ENCODE measurements around the gene CLDN5. TPM values are rescaled to one million over a fixed set of nuclear protein-coding genes. Genes with fewer than 3 reads are reported as not detected.

CLDN5 gene
- polyA plus RNA-seq, 1 donor from 2014 or later: 0.66 TPM

- H3K27me3 ChIP-seq (ENCODE audit: insufficient read depth, low read depth, low read length): no peaks in the 10 kb centered on the region
- no peak overlapping the region for H3K4me2 ChIP-seq (ENCODE audit: low read length)
- no peaks in the 10 kb centered on the region for H3K79me2 ChIP-seq (replicated peaks; ENCODE audit: insufficient read depth, low read length)
- H3K9me3 ChIP-seq (ENCODE audit: low read length): no peaks in the 10 kb centered on the region
- no peaks in the 10 kb centered on the region for H4K20me1 ChIP-seq (ENCODE audit: insufficient read depth)
- no peak overlapping the region for H3K27ac ChIP-seq (ENCODE audit: low read length)
- no peak for TF ChIP-seq EP300 (conservative IDR thresholded peaks at IDR 0.05; ENCODE audit: poor library complexity, severe bottlenecking)
- no peak for TF ChIP-seq POLR2AphosphoS5 (IDR thresholded peaks at IDR 0.05)
- no peak for TF ChIP-seq TAF1 (IDR thresholded peaks at IDR 0.05; ENCODE audit: low read depth)
- TF ChIP-seq, protein P1, sequence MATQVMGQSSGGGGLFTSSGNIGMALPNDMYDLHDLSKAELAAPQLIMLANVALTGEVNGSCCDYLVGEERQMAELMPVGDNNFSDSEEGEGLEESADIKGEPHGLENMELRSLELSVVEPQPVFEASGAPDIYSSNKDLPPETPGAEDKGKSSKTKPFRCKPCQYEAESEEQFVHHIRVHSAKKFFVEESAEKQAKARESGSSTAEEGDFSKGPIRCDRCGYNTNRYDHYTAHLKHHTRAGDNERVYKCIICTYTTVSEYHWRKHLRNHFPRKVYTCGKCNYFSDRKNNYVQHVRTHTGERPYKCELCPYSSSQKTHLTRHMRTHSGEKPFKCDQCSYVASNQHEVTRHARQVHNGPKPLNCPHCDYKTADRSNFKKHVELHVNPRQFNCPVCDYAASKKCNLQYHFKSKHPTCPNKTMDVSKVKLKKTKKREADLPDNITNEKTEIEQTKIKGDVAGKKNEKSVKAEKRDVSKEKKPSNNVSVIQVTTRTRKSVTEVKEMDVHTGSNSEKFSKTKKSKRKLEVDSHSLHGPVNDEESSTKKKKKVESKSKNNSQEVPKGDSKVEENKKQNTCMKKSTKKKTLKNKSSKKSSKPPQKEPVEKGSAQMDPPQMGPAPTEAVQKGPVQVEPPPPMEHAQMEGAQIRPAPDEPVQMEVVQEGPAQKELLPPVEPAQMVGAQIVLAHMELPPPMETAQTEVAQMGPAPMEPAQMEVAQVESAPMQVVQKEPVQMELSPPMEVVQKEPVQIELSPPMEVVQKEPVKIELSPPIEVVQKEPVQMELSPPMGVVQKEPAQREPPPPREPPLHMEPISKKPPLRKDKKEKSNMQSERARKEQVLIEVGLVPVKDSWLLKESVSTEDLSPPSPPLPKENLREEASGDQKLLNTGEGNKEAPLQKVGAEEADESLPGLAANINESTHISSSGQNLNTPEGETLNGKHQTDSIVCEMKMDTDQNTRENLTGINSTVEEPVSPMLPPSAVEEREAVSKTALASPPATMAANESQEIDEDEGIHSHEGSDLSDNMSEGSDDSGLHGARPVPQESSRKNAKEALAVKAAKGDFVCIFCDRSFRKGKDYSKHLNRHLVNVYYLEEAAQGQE (IDR thresholded peaks at IDR 0.05; ENCODE audit: borderline replicate concordance): no peak
- no peak for TF ChIP-seq EZH2 (IDR thresholded peaks at IDR 0.05; ENCODE audit: borderline replicate concordance, insufficient read depth, low read length, poor library complexity, severe bottlenecking)
- TF ChIP-seq CTCF (IDR thresholded peaks at IDR 0.05; ENCODE audit: poor library complexity, severe bottlenecking): no peak
- H3F3A ChIP-seq (ENCODE audit: insufficient read depth, low read length, poor library complexity, severe bottlenecking): no peaks in the 10 kb centered on the region
- no peak overlapping the region for H3K4me3 ChIP-seq (ENCODE audit: low read length)
- H3K9ac ChIP-seq (ENCODE audit: low read length): no peak overlapping the region
- no peaks in the 10 kb centered on the region for H3K9me2 ChIP-seq (ENCODE audit: insufficient read depth, low read length)
- H2AFZ ChIP-seq (ENCODE audit: low read depth, low read length): no peak overlapping the region
- H3K36me3 ChIP-seq (ENCODE audit: insufficient read depth, low read length): no peaks in the 10 kb centered on the region
Measured at GRCh38 chr22:19505735-19506126, 18.5 kb downstream of the CLDN5 start.

GRCh38 chr22:19504900-19505734 is 19.1 kb downstream of the CLDN5 start:
- H3K27me3 ChIP-seq (ENCODE audit: insufficient read depth, low read depth, low read length): no peaks in the 10 kb centered on the region
- no peaks in the 10 kb centered on the region for H4K20me1 ChIP-seq (ENCODE audit: insufficient read depth)
- H3K4me3 ChIP-seq (ENCODE audit: low read length): no peak overlapping the region
- H3K4me2 ChIP-seq (ENCODE audit: low read length): no peak overlapping the region
- no peak overlapping the region for H3K27ac ChIP-seq (ENCODE audit: low read length)
- no peaks in the 10 kb centered on the region for H3K9me2 ChIP-seq (ENCODE audit: insufficient read depth, low read length)
- H3K9me3 ChIP-seq (ENCODE audit: low read length): no peaks in the 10 kb centered on the region
- TF ChIP-seq POLR2AphosphoS5 (IDR thresholded peaks at IDR 0.05) (no peak), TAF1 (IDR thresholded peaks at IDR 0.05; ENCODE audit: low read depth) (no peak), EZH2 (IDR thresholded peaks at IDR 0.05; ENCODE audit: borderline replicate concordance, insufficient read depth, low read length, poor library complexity, severe bottlenecking) (no peak), RAD21 (conservative IDR thresholded peaks at IDR 0.05) (no peak), EP300 (conservative IDR thresholded peaks at IDR 0.05; ENCODE audit: poor library complexity, severe bottlenecking) (no peak), SMC3 (conservative IDR thresholded peaks at IDR 0.05; ENCODE audit: poor library complexity) (no peak), CTCF (IDR thresholded peaks at IDR 0.05; ENCODE audit: poor library complexity, severe bottlenecking) (no peak), MXI1 (conservative IDR thresholded peaks at IDR 0.05; ENCODE audit: poor library complexity, severe bottlenecking) (no peak)
- TF ChIP-seq, protein P1 (IDR thresholded peaks at IDR 0.05; ENCODE audit: borderline replicate concordance): no peak
- no peaks in the 10 kb centered on the region for H3F3A ChIP-seq (ENCODE audit: insufficient read depth, low read length, poor library complexity, severe bottlenecking)
- no peaks in the 10 kb centered on the region for H3K36me3 ChIP-seq (ENCODE audit: insufficient read depth, low read length)
- H3K79me2 ChIP-seq (replicated peaks; ENCODE audit: insufficient read depth, low read length): no peaks in the 10 kb centered on the region
- no peak overlapping the region for H3K9ac ChIP-seq (ENCODE audit: low read length)
- H2AFZ ChIP-seq (ENCODE audit: low read depth, low read length): no peak overlapping the region
